GM12872 (cell line): ENCODE measurements around the gene THEMIS2.

ENCODE experiments used
- CTCF ChIP-seq: IDR thresholded peaks from 3 replicates; pipeline ENCODE4 v1.5.1; 2011; ENCODE audit warnings: low read depth, mild to moderate bottlenecking, low read length, moderate library complexity; ENCODE audit not compliant: insufficient read depth

THEMIS2 gene

GRCh38 chr1:27934818-27935549 lies 62.6 kb downstream of the THEMIS2 start, which contains the start of gene SMPDL3B:
Gene SMPDL3B (plus strand): TSS chr1:27935000. CDS start chr1:27935184, 184 bp downstream.
- no peak for TF ChIP-seq CTCF

GRCh38 chr1:27935721-27936120 lies 63.4 kb downstream of the THEMIS2 start:
- TF ChIP-seq CTCF, result no peak
